GM18870 (cell line): ENCODE data around the gene TMC4.
A peak's percentile ranks its signal among the peaks of the same experiment; 100 is the strongest.

Source experiments
- ATAC-seq: cut with Tn5 transposase; IDR thresholded peaks from one replicate; pipeline ENCODE4 v1.9.1; 2021; ENCODE audit warnings: moderate library complexity; ENCODE audit not compliant: unreplicated experiment

TMC4 gene

DNA sequence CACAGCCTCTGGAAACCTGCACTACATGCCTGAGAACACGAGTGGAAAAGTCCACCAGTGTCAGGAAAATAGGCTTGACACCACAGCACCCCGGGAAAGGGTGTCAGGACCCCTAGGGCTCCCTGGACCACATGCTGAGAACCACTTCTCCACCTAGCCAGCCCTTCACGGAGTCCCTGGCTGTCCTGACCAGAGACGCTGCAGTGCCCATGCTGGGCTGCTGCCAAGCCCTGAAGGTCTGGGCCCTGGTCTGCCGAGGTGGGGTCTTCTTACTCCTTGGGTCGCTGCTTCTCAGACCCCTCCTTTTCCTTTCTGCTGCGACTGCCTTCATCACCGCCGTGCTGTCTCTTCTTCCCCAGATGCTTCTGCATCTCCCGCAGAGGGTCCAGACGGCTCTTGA lies 16.5 kb downstream of the TMC4 start:
- ATAC-seq, result no peak

GRCh38 chr19:54155694-54156093 lies 17.3 kb downstream of the TMC4 start:
- ATAC-seq, result no peak

DNA sequence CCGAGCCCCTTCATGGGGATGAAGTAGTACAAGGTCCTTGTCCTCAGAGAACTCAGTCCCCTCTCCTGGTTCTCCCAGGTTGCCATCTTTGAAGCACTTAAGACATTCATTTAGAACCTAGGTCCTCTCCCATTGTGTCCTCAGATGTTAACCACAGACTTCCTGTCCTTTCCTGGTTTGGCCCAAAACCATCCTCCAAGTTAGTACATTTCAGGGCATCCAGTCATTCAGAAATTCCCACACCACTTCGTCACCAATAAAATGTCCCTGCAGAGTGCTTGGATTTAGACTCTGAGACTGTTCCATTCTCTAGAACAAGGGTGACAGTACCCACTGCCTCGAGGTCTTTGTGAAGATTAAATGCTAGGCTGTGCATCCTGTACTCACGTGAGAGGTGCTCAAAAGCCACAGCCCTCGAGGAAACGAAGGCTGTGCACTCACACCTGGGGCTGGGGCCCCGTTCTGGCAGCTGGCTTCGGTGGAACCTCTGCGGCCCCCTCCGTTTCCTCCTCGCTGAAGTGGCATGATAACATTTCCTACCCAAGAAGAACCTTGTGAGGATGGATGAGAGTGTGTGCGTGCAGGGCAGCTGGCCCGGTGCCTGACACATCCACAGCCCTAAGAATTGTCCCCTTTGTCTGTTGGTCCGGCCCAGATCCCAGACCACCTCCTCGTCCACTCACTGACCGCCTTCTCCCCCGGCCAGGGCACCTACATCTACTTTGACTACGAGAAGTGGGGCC lies 18.2 kb downstream of the TMC4 start:
- ATAC-seq, result no peak

- ATAC-seq, result no peak
Observed at GRCh38 chr19:54153731-54154326, 19.1 kb downstream of the TMC4 start.

DNA sequence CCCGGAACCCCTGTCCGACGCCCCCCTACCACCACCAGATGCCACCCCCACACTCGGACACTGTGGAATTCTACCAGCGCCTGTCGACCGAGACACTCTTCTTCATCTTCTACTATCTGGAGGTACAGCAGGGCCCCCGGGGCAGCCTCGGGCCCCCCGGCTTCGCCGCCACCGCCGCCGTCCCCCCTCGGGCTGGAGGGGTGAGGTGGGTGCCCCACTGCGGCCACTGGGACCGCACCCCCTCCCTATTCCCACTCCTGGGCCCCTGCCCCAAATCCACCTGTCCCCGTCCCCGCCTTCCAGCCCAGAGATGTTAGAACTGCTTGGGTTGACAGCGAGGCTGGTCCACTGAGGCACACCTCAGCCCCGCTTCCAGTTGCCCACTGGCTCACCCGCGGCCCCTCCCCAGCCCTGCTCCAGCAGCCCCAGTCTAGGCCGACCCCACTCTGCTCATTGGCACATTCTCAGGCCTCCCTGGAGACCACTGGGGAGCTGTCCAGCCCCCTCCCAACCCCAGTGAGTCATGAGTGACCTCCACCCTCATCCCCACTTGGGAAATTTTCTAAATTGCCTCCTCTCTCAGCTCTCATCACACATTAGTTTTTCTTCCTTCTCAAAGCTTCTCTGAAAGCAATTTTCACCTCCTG lies 20.0 kb downstream of the TMC4 start:
- ATAC-seq, result no peak

DNA sequence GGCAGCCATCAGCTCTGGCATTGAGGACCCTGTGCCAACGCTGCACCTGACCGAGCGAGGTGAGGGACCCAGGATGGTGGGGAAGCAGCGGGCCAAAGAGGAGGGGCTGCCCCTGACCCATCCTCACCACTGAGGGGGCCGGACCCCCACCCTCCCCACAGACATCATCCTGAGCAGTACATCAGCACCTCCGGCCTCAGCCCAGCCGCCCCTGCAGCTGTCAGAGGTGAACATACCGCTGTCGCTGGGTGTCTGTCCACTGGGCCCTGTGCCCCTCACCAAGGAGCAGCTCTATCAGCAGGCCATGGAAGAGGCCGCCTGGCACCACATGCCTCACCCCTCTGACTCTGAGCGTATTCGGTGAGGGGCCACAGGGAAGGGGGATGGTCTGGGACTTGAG lies 20.7 kb downstream of the TMC4 start:
- ATAC-seq, result no peak

- ATAC-seq, result no peak
Observed at GRCh38 chr19:54151362-54152035, 21.5 kb downstream of the TMC4 start.

- no peak for ATAC-seq
Observed at GRCh38 chr19:54149021-54149812, 23.7 kb downstream of the TMC4 start.

- no peak for ATAC-seq
Observed at GRCh38 chr19:54148158-54148557, 24.8 kb downstream of the TMC4 start.

DNA sequence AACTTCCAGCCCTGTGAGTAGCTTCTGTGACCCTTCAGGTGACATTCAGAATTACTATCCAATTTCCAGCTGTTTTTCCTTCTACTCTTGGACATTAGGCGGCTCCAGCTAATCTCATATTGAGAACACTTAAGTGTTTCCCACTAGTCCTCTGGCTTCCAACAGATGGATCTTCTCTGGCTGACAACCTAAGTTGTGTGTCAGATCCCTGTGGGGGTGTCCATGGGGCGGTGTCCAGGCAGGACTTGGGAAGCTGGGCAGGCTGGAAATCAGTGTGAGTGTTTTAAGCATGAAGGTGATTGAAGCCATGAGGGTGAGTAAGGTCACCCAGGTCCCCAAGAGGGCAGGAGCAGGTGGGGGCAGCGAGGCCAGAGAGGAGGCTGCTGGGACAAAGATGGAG lies 25.3 kb downstream of the TMC4 start:
- no peak for ATAC-seq

DNA sequence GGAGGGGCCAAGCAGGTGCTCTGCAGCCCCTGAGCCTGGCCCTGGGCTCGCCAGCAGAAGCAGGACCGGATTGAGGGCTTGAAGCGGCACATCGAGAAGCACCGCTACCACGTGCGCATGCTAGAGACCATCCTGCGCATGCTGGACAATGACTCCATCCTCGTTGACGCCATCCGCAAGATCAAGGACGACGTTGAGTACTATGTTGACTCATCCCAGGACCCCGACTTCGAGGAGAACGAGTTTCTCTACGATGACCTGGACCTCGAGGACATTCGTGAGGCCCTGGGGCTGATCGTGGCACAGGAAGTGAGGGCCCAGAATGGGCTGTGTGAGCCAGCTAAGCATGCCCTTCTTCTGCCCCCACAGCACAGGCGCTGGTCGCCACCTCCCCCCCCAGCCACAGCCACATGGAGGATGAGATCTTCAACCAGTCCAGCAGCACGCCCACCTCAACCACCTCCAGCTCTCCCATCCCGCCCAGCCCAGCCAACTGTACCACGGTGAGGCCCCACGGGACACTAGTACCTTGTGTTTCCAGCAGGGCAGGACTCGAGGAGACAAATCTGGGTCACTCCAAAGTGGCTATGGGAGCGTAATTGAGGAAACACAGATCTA lies 27.3 kb downstream of the TMC4 start:
- no peak for ATAC-seq

DNA sequence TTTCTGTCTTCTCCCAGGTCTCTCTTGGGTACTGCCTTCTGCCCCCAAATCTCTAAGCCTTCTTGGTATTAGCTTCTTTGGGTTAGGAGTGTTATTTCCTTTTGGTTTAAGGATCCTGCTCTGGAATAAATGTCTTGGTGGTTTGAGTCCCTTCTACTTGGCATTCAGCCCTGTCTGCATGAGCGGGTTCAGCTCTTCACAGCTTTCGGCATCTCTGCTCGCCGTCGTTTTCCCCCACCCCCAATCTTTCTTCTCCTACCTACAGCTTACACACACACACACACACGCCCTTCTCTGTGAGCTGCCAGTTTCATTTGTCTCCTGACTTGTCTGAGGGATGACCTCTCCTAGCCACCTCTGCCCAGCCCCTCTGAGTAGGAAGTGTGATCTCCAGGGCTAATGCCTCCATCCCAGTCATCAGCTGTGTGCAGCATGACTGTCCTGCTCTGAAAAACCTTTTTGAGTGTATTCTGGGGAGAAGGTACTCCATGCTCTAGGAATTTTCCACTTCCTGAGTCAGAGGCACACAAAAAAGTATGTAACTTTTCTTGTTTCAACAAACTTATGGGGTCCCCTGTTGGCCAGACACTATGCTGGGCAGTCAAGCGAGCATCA lies 30.7 kb downstream of the TMC4 start:
- ATAC-seq, result no peak

GRCh38 chr19:54141356-54141755 lies 31.6 kb downstream of the TMC4 start:
- ATAC-seq, result no peak

- ATAC-seq, result no peak
Observed at GRCh38 chr19:54138489-54139256, 34.3 kb downstream of the TMC4 start.

DNA sequence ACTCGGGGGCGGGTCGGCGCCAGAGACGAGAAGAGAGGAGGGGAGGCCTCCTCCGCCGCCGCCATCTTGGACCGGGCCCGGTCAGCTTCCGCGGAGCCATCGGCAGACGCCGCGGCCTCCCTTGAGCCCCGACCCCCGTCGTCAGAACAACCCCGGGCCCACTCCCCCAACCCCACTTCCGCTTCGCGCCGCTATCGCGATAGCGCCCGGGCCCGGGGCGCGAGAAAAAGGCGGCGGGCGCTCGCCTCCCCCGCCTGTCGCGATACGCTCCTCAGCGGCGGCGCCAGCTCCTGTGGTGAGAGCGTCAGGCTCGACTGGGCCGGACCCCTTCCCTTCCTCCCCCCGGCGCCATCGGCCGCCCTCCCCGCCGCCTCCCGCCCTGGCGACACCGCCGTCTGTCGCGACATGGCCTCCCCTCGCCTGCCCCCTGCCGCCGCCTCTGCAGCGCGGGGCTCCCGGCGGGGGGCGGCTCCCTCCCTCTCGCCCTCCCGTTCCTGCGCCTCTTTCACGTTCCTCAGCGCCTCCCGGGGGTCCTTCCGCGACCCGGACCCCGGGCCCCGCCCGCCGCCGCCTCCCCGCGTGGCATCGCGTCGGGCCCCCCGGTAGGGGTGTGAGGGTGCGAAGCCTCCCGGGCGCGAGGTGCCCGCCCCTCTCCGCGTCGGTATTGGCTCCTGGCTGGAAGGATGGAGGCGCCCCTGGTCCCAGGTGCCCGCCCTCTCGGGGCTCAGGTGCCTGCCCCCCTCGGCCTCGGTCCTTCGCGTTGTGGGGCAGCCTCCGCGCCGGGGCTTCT lies 35.1 kb downstream of the TMC4 start, which contains the start of gene CNOT3:
Gene CNOT3, plus strand, starts transcription at position 64 of the 790 bp plus-strand sequence. CDS start 5,217 bp downstream, outside the sequence.
- no peak for ATAC-seq

DNA sequence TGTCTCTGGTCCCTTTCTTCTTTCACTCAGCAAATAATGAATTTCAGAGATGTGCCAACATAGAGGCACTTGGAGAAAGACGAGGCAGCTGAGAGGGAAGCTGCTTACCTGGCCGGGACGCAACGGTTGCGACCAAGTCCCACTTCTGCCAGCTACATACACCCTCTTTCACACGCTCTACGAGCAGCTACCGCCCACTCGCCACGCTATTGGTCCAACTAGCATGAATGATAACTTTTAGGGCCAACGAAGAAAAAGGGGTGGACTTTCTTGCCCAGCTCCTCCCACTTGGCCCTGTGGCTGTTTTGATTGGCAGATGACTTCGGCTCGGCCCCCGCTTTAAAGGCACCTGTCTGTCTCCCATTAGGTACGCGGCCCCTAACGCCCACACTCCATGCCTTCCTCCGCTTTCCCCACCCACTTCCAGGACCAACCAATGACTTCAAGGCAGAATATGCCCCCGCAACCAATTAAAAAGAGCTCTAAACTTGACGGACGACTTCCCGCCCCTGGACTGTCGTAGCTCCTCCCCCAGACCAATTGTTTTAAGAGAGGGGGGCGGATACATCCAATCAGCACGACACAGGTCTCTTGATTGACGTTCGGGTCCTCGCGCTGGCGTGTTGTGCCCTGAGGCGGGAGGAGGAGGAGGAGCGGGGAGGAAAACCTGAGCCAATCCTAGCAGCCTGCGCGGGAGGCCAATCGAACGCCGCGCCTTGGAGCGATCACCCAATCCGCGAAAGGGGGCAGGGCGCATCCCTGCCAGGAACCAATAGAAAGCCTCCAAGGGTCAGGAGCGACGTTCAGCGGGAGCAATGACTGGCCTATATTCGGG lies 35.9 kb downstream of the TMC4 start:
- peak; percentile 80 for ATAC-seq

GRCh38 chr19:54136086-54136863 lies 36.7 kb downstream of the TMC4 start:
- ATAC-seq, result no peak
